Large intestine (tissue), 3 donors: ENCODE measurements around the gene COL23A1. TPM values are rescaled to one million over a fixed set of nuclear protein-coding genes. Genes with fewer than 3 reads are reported as not detected.

Experiments
- DNase-seq, 2 donors: peaks; one replicate each; pipeline versions ENCODE4 v3.0.0 to v3.0.0-alpha.2; 2013
- H3K27ac ChIP-seq: one replicate; pipeline ENCODE4 v1.5.1; 2013; ENCODE audit warnings: low read length
- H3K27me3 ChIP-seq: 2 replicates; pipeline ENCODE4 v1.6.1; 2013; ENCODE audit warnings: low read length; ENCODE audit not compliant: control insufficient read depth, insufficient read depth
- H3K36me3 ChIP-seq: 2 replicates; pipeline ENCODE4 v1.6.1; 2013; ENCODE audit warnings: low read length; ENCODE audit not compliant: control insufficient read depth, insufficient read depth
- H3K4me1 ChIP-seq: one replicate; pipeline ENCODE4 v1.6.1; 2013; ENCODE audit warnings: low read length; ENCODE audit not compliant: control insufficient read depth, insufficient read depth
- H3K4me3 ChIP-seq: one replicate; pipeline ENCODE4 v1.5.1; 2013; ENCODE audit warnings: low read length
- H3K9me3 ChIP-seq: one replicate; pipeline ENCODE4 v1.6.1; 2013; ENCODE audit warnings: mild to moderate bottlenecking, low read depth, low read length, moderate library complexity; ENCODE audit not compliant: control insufficient read depth
- WGBS: methylation state at CpG from one replicate; pipeline ENCODE4 v1.1.5; 2013; ENCODE audit warnings: low lambda C conversion rate; ENCODE audit not compliant: insufficient coverage; 5-methylcytosine and 5-hydroxymethylcytosine counted together
- polyA plus RNA-seq: library from polyadenylated mRNA; unstranded; fragments of 120-200 nt; gene quantifications from one replicate; pipeline ENCODE4 v1.2.1, GENCODE V29; 2013

Gene COL23A1
- polyA plus RNA-seq, 1 donor, result 8.9 TPM

DNA sequence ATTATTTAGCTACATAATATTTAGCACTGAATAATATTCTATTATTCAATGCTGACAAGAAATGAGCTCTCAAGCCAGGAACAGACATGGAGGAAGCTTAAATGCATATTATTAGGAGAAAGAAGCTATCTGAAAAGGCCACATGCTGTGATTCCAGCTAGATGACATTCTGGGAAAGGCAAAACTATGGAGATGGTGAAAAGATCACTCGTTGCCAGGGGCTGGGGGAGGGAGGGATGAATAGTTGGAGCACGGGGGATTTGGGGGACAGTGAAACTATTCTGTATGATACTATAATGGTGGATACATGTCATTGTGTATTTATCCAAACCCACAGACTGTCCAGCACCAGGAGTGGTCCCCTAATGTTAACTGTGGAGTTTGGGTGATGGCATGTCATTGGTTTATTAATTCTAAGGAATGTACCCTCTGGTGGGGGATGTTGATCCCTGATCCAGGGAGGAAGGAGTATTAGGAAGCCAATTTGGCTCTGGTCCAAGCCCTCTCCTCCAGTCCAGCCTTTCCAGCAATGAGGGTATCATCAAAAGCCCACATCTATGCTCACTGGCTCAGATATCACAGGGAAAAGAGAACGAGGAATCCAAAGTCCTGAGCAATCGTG is 162.5 kb downstream of the COL23A1 start:
- no CpG with 5 or more reads among the region's 4 CpGs for WGBS
- no peak for DNase-seq
- no peaks in the 10 kb centered on the region for H3K36me3 ChIP-seq
- no peak overlapping the region for H3K4me3 ChIP-seq
- no peaks in the 10 kb centered on the region for H3K9me3 ChIP-seq
- no peak overlapping the region for H3K27ac ChIP-seq
- H3K27me3 ChIP-seq, result peaks cover 2% of the 10 kb centered on the region
- H3K4me1 ChIP-seq, result peaks cover 3% of the 10 kb centered on the region

DNA sequence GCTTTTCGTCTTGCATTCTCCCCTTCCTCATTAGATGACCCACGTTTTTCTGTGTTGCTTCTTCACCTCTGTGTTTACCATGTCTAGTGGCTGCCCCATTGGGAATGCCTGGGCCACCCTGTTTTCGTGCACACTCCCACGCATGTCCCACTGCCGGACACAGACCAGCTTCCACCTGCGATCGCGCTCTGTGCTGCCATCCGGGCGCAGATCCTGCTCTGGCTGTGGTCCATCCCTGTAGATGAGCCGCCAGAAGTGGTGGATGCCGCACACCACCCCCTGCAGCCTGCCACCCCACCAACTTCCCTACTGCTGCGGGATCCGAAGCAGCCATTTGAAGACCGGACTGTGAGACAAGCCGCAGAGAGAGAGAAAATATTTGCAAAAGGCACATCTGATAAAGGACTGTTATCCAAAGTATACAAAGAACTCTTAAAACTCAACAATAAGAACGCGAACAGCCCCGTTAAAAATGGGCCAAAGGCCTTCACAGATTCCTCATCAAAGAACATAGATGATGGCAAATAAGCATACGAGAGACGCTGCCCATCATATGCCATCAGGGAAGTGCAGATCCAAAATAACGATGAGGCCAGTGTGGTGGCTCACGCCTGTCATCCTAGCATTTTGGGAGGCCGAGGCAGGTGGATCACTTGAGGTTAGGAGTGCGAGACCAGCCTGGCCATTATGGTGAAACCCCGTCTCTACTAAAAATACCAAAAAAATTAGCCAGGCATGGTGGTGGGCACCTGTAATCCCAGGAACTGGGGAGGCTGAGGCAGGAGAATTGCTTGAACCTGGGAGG is 163.7 kb downstream of the COL23A1 start:
- DNase-seq, result no peak
- Histone ChIP-seq H3K4me1 (peaks cover 3% of the 10 kb centered on the region), H3K27ac (no peak overlapping the region), H3K27me3 (peaks cover 2% of the 10 kb centered on the region), H3K9me3 (no peaks in the 10 kb centered on the region), H3K4me3 (no peak overlapping the region), H3K36me3 (no peaks in the 10 kb centered on the region)
- WGBS, result 34% methylated on average over 5 of the region's 26 CpGs

DNA sequence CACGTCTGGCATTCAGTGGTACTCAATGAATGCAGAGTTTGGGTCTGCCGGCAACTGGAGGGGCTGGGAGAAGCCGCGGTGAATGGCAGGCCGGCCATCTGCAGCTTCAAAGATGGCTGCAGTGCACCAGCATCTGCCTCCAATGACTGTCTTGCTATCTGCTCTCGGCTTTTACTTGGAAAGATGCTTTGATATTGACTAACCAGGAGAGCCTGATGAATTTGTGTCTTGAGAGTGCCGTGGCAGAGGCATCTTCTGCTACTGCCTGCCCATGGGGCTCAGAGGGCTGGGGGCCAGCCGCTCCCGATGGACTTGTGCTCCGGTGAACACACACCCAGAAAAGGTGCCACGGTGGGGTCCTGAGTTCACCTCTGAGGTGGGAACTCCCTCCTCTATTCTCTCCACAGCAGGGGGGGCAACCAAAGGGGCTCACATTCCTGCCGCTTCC is 164.5 kb downstream of the COL23A1 start:
- Histone ChIP-seq H3K36me3 (no peaks in the 10 kb centered on the region), H3K4me3 (no peak overlapping the region), H3K27me3 (peaks cover 2% of the 10 kb centered on the region), H3K9me3 (no peaks in the 10 kb centered on the region), H3K27ac (no peak overlapping the region), H3K4me1 (peaks cover 3% of the 10 kb centered on the region)
- no peak for DNase-seq
- WGBS, result no CpG with 5 or more reads among the region's 12 CpGs

DNA sequence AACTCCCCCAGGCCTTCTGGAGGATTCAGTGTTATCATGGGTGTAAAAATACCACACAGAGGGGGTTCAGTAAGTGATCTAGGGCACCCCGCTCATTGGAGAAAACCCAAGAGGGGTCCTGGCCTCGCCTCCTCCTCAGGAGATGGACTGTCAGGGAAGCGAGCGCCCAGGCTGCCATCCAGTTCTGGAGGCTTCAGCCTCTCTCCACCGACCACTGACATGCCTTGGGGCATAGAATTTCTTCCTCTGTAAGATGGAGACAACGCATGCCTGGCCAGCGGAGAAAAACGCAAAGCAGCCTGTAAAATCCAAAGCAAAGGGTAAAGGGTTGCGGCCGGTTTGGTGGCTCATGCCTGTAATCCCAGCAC is 165.4 kb downstream of the COL23A1 start:
- whole genome bisulfite sequencing, result no CpG with 5 or more reads among the region's 10 CpGs
- no peak overlapping the region for H3K27ac ChIP-seq
- no peak for DNase-seq
- H3K36me3 ChIP-seq, result no peaks in the 10 kb centered on the region
- peaks cover 3% of the 10 kb centered on the region for H3K4me1 ChIP-seq
- peaks cover 2% of the 10 kb centered on the region for H3K27me3 ChIP-seq
- H3K9me3 ChIP-seq, result no peaks in the 10 kb centered on the region
- H3K4me3 ChIP-seq, result no peak overlapping the region

DNA sequence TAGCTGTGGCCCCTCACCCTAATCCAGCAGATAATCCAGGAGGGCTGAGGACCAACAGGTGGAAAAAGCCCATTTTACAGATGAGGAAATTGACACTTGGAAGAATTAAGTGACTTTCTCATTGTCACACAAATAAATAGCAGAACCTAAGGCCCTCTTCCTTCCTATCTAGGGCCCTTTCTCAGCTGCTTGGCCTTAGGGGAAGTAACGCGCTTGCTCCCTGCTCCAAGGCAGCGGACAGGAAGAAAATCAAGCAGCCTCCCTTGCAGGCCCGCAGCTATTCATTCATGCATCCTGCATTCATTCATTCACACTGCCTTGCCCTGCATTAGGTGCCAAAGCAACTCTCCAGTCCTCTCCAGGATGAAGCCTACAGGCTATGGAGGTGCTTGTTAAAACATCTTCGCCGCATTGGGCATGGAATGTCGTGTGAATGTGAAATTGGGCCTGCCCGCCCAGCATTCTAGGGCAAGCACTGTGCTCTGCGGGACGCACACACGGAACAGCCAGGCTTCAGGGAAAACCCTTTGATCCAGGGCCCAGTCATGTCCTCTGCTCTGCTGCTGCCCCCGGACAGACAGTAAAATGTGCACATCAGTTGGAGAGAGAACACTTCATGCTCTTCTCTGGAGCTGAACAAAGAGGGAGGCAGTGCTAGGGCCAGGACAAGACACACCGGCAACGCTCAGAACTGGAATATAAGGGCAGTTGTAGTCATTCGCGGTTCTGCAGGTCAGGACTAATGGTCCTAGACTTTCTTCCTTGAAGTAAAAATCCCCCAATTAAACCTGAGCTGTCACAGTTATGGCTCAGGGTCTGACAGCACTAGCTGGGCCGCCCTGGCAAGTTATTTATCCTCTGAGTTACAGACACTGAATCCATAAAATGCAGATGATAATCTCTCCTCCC is 166.0 kb downstream of the COL23A1 start:
- DNase-seq, result no peak
- no peak overlapping the region for H3K27ac ChIP-seq
- peaks cover 3% of the 10 kb centered on the region for H3K4me1 ChIP-seq
- 96% methylated on average over 4 of the region's 17 CpGs for WGBS
- H3K36me3 ChIP-seq, result no peaks in the 10 kb centered on the region
- H3K9me3 ChIP-seq, result no peaks in the 10 kb centered on the region
- H3K4me3 ChIP-seq, result no peak overlapping the region
- H3K27me3 ChIP-seq, result peaks cover 8% of the 10 kb centered on the region

DNA sequence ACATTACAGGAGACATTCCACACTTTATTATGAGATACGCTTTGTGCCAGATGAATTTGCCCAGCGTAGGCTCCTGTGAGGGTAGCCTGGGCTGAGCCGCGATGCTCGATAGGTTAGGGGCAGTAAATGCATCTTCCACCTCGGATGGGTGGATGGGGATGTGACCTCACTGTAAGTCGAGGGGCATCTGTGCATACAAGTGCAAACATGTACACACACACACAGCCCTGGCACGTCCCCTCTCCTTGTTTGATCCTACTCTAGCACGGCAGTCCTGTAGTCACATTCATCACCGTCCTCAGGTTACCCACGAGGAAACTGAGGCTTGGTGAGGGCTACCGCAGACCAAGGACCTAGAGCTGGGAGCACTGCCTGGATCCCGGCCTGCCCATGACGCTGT is 166.8 kb downstream of the COL23A1 start:
- Histone ChIP-seq H3K36me3 (no peaks in the 10 kb centered on the region), H3K27ac (no peak overlapping the region), H3K4me1 (peaks cover under 1% of the 10 kb centered on the region), H3K27me3 (peaks cover 10% of the 10 kb centered on the region), H3K4me3 (no peak overlapping the region), H3K9me3 (no peaks in the 10 kb centered on the region)
- no peak for DNase-seq
- no CpG with 5 or more reads among the region's 14 CpGs for WGBS

DNA sequence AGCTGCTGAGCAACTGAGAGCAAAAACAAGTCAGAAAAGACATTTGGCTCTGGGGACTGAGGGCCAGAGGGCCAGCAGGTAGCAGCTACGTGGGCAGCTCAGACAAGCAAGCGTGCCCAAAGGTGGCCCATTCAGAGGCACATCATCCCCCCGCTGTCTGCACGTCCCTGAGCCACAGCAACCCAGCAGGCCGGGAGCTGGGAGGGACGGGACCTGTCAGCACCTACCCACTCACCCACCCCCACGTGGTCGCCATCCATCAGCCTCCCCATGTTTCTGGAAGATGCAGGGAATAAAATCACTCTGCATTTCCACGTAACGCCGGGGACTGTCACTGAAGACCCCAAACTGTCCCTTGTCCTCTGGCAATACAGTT is 167.8 kb downstream of the COL23A1 start:
- no CpG with 5 or more reads among the region's 11 CpGs for WGBS
- Histone ChIP-seq H3K27ac (no peak overlapping the region), H3K9me3 (no peaks in the 10 kb centered on the region), H3K4me3 (no peak overlapping the region), H3K27me3 (peaks cover 10% of the 10 kb centered on the region), H3K36me3 (no peaks in the 10 kb centered on the region), H3K4me1 (no peaks in the 10 kb centered on the region)
- no peak for DNase-seq

DNA sequence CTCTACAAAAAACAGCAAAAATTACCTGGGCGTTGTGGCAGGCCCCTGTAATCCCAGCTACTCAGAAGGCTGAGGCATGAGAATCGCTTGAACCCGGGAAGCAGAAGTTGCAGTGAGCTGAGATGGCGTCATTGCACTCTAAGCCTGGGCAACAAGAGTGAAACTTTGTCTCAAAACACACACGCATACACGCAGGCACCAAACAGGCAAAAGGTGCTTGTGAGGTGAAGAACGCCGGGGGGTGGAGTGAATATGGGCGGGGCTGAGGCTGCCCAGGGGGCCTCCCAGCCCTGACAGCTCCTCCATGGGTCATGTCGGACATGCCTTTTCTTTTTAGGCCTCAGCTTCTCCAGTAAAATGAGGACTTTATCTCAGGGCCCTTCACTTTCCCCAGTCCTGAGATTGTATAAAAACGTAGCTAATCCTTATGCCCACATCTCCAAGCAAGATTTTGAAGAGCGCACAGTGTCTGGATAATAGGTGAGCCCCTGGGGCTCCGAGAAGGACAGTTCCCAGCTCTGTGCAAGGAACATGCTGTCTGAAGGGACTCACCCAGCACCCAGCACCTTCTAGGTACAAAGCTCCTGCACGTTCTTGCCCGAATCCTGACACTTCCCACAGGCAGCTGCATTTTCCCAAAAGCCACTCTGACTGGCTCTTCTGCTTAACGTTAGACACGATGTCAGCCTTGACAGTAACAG is 168.3 kb downstream of the COL23A1 start:
- Histone ChIP-seq H3K4me1 (no peaks in the 10 kb centered on the region), H3K27ac (no peak overlapping the region), H3K4me3 (no peak overlapping the region), H3K36me3 (no peaks in the 10 kb centered on the region), H3K27me3 (peaks cover 10% of the 10 kb centered on the region), H3K9me3 (no peaks in the 10 kb centered on the region)
- no peak for DNase-seq
- WGBS, result no CpG with 5 or more reads among the region's 17 CpGs

DNA sequence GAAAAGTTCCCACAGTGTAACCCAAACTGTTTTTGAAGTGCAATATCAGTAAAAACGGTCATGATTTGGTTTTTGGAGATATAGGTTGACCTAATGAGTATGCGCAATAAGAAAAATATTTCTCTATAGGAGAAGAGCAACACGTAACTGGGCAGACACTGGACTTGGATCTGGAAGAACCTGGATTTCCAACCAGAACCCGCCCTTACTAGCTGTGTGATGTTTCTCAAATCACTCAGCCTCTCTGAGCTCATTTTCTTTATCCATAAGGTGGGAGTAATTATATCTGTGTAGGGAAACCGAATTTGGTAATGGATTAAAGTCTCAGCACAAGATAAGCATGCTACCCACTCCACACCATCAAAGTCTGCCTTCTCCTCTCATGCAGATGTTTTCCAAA is 169.1 kb downstream of the COL23A1 start:
- Histone ChIP-seq H3K36me3 (no peaks in the 10 kb centered on the region), H3K27ac (no peak overlapping the region), H3K4me3 (no peak overlapping the region), H3K9me3 (no peaks in the 10 kb centered on the region), H3K4me1 (no peaks in the 10 kb centered on the region), H3K27me3 (peaks cover 8% of the 10 kb centered on the region)
- no CpG with 5 or more reads among the region's 5 CpGs for WGBS
- DNase-seq, result no peak

DNA sequence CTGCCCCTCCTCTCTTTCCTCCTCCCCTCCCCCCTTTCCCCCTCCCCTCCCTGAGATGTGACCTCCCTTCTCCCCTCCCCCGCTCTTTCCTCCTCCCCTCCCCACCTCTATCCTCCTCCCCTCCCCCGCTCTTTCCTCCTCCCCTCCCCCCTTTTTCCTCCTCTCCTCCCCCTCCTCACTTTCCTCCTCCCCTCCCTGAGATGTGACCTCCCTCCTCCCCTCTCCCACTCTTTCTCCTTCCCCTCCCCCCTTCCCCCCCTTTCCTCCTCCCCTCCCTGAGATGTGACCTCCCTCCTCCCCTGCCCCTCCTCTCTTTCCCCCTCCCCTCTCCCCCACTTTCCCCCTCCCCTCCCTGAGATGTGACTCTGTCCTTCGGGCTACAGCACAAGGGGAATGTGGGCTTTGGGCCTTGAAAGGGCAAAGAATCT is 169.8 kb downstream of the COL23A1 start:
- Histone ChIP-seq H3K27ac (no peak overlapping the region), H3K4me3 (no peak overlapping the region), H3K27me3 (peaks cover 8% of the 10 kb centered on the region), H3K36me3 (no peaks in the 10 kb centered on the region), H3K4me1 (no peaks in the 10 kb centered on the region), H3K9me3 (no peaks in the 10 kb centered on the region)
- DNase-seq, result no peak
- WGBS, result no CpG with 5 or more reads among the region's 3 CpGs
